Activated CD8-positive, alpha-beta memory T cell treated with anti-CD3 and anti-CD28 coated beads for 1 hour (primary cell): ENCODE data around the gene ARHGAP42.
"Not testable (repeated sequence)": the region's sequence is repeated elsewhere in the genome, so short reads cannot be mapped to it uniquely, and the experiment has no call there.

ENCODE experiments used
- DNase-seq, 2 donors: peaks; one replicate each; pipeline ENCODE4 v3.0.0-alpha.2; 2020; ENCODE audit warnings: low read depth in 1 of 2; ENCODE audit errors: extremely low read depth in 1 of 2

Gene ARHGAP42

DNA sequence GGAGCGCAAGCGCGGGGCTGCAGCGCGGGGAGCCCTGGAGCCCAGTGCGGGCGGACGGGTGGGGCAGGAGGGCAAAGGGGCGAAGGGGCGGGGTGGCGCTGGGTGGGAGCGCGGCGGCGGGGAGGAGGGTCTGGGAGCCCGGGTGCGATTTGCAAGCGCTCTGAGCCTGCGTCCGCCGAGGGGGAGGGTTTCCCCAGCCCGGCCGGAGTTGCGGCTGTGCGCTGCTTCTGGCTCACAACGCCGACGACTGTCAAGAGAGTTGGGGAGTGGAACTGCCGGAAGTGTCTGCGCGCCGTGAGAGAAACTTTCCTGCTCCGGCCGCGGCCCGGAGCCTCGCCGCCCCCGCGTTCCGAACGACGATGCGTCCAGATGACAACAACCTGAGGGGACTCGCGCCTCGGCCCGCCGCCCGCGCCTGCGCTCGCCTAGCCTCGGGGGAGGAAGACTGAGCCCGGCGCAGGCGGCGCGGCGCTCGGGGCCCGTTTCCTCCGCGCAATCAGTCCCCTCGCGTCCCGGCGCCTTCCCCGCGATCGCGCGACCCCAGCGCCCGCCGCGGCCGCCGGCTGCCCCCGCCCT, at the start of gene ARHGAP42:
Gene ARHGAP42 (plus strand): TSS at position 235 of the 576 bp plus-strand sequence. CDS start 391 bp downstream, outside the sequence.
- peak in 1 of 2 donors; percentile 4 for DNase-seq

GRCh38 chr11:100637706-100638105, 49.4 kb upstream of the ARHGAP42 start:
- no peak for DNase-seq

- no peak for DNase-seq
These were observed 48.4 kb upstream of the ARHGAP42 start for GRCh38 chr11:100638648-100639047.

DNA sequence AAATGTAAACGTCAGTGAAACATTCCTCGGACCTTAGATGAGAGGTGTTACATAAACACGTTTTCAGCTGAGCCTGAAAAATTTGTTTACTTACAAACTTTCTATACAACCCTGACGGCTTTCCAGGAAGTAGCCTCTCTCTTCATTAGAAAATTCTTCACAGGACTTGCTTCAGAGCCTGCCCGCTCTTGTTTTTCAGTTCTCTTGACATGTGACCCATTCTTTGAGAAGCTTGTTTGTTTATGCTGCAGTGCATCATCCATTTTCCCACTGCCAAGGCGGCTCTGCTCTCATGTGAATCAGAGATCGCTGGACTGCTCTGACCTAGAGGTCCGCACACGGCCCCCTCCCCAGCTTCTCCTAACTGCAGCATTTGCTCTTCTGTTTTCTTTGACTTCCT, 47.9 kb upstream of the ARHGAP42 start:
- no peak for DNase-seq

DNA sequence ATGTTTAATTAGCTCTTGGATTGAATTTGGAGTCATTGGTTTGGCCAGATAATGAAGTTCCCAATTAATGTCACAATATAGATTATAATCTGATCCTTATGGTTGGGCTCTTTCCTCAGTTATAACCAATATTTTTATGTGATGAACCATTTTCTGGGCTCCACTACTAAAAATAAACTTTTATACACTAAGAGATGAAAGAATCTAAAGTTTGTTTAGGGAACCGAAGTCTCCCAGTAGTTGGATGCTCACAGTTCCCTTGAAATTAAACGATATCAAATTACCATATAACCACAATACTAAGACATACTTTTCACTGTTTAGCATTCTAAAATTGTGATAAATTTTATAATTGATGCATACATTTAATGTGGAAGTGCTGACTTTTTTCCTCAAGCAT, 47.0 kb upstream of the ARHGAP42 start:
- no peak for DNase-seq

DNA sequence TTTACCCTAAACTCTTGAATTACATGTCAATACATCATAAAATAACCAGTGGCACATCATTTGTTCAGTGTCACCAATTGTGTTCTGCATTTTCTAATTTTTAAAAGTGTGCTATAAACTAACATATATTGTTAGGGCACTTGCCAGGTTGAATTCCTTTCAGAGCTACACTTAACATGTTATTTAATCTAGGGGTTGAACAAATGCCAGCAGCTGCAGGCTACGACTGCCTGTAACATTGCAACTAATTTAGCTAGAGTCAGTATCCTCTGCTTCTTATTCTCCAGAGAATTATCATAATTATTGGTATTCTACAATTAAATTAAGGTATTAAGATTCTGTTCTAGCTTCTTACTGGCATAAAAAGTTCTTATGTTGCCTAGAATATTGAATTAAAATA, 46.4 kb upstream of the ARHGAP42 start:
- no peak for DNase-seq

DNA sequence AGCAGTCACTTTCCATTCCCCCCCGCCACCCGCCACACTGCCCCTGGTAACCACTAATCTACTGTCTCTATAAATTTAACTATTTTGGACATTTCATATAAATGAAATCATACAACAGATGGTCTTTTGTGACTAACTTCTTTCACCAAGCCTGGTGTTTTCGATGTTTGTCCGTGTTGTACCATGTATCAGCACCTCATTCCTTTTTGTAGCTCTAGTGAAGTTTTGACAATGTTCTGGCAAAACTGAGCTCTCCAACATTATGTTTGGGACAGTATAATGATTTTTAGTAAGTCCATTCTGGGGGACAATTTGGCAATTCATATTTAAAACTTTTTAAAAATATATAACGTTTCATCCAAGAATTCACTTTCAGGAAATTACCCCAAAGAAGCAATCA, 45.6 kb upstream of the ARHGAP42 start:
- no peak for DNase-seq

GRCh38 chr11:100646545-100646944, 40.5 kb upstream of the ARHGAP42 start:
- DNase-seq = no peak

GRCh38 chr11:100647861-100648260, 39.2 kb upstream of the ARHGAP42 start:
- no peak for DNase-seq

DNA sequence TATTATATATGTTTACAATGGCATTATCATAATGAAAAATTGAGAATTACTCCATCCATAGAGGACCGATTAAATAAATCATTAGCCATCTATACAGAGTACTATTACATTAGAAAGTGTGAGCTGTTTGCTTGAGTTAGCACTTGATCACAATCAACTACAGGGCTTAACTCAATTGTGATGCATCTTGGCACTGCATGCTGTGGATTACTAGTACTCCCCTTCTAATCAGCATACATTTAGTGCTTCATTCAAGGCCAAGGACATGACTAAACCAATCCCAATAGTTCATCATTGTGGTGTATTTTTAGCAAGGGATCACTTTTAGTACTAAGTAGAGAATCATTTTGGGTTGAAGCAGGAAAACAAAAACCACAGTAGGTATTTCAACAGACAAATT, 23.5 kb upstream of the ARHGAP42 start:
- DNase-seq = no peak

- DNase-seq = no peak
These were observed 23.1 kb upstream of the ARHGAP42 start for GRCh38 chr11:100663996-100664395.

- DNase-seq = not testable (repeated sequence)
These were observed 20.3 kb upstream of the ARHGAP42 start for GRCh38 chr11:100666816-100667215.

GRCh38 chr11:100667449-100667848, 19.6 kb upstream of the ARHGAP42 start:
- no peak for DNase-seq

DNA sequence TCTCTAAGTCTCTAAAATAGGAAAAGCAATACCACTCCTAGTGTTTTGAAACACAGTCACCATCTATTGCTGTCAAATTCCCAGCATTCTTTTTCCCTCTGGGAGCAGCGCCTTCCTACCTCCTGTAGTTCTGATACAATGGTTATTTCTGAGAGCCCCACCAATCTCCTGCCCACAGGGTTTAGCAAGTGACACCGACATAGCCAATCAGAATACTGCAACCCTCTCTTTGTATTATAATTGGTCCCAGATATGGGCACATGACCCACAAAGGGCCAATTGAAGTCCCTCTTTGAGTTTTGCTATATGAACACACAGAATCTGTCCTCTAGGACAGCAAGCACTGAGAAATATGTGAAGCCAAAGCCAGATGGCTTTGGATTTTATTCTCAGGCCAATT, 16.9 kb upstream of the ARHGAP42 start:
- no peak for DNase-seq

DNA sequence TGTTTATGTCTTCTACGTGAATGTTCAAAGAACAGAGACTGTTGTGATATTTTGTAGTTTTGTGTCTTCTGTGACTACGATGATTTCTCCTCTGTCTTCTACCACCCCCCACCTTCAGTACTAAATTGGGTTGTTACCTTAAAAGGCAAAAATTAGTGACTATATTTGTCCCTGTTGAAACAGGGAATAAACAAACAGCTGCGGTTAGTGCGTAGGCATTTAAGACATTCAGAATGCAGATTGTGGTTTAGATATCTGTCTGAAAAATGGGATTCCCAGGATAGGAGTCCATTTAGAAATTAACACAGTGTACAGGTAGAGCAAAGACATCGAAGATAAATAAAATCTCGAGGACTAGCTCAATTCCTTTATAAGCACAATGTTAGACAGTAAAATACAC, 15.6 kb upstream of the ARHGAP42 start:
- DNase-seq = no peak

GRCh38 chr11:100672498-100673033, 14.5 kb upstream of the ARHGAP42 start:
- no peak for DNase-seq

DNA sequence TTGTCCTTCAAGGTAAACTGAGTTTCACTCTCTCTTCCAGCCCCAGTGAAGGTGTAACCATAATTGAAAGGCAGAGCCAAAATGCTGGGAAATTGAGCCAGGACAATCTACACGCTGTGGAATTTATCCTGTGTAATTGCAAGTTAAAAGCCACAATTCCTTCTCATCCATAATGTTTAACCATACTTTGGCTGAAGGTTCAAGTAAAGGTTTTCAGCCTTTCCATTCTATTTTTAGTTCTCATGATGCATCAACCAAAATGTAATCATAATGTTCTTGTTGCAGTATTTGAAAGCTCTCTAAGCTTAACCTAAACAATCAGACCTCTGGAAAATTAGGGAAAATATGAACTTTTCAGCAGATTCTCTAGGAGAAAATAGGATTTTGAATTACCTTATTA, 14.0 kb upstream of the ARHGAP42 start:
- no peak for DNase-seq

- no peak for DNase-seq
These were observed 12.9 kb upstream of the ARHGAP42 start for GRCh38 chr11:100674212-100674611.

GRCh38 chr11:100675115-100675650, 11.9 kb upstream of the ARHGAP42 start:
- DNase-seq = no peak

- no peak for DNase-seq
These were observed 10.2 kb upstream of the ARHGAP42 start for GRCh38 chr11:100676901-100677300.

DNA sequence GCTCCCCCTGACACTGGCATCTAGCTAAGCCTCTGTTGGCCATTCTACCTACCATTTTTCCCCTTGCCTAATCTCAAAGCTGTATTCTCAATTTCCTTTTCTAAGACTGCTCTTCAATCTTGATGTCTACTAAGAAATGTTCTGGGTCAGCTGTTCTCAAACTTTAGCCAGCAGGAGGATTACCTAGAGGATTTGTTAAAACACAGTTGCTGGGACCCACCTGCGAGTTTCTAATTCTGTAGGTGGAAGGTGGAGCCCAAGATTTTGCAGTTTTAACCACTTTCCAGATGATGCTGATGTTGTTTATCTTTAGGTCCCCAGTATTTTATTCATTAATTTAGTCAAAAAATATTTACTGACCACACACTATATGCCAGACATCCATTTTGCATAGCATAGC, 9.3 kb upstream of the ARHGAP42 start:
- DNase-seq = no peak

DNA sequence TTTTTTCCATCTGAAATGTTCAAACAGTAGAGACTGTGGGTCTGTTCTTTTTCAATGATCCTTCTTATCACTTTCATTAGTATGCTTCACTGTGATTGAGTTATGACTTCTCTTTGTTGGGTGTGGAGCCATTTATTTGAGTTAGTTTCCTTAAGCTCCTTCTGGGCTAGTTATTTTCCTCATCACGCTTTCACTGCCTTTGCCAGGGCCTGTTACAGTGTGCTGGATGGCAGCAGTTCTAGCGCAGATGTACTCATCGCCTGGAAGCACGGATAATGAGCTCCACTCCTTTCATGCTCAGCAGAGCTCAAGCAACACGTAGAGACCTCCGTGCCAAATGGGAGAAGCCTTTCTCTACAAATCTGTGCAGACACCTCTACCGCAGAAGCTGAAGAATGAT, 7.0 kb upstream of the ARHGAP42 start:
- no peak for DNase-seq

DNA sequence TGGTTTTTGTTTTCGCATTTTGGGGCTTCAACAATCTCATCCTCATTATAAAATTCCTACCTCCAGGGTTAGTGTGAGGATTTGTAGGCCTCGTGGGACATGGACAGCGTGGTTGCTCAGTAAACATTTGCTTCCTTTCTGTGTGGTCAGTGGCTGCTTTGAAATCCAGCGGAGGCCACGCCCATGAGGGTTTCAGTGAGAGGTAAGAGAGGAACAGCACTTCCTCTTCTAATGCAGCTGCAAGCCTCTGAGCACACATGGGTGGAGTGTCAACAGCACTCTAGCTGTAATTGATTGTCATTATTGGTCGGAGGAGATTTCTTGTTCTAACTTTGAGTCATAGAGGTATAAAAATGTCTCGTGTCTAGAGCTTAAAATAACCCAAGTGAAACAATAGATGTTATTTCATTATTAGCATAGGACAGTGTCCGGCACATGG, 6.0 kb upstream of the ARHGAP42 start:
- DNase-seq = no peak
